Fibroblast of skin of right quadriceps (primary cell): ENCODE data around the gene VPS18.
A peak's percentile ranks its signal among the peaks of the same experiment; 100 is the strongest.

ENCODE experiments used
- DNase-seq: peaks from one replicate; pipeline ENCODE4 v3.0.0-alpha.2; 2013

VPS18 gene

GRCh38 chr15:40871749-40872617, 22.3 kb upstream of the VPS18 start:
- no peak for DNase-seq

GRCh38 chr15:40872791-40873693, 21.2 kb upstream of the VPS18 start:
- no peak for DNase-seq

- DNase-seq: peak; percentile 48
Observed at GRCh38 chr15:40873694-40874561, 20.3 kb upstream of the VPS18 start, which contains the start of gene RHOV. Gene RHOV, minus strand, starts transcription at chr15:40874234. Its CDS starts 95 bp downstream, at chr15:40874139.

- no peak for DNase-seq
Observed at GRCh38 chr15:40875991-40876730, 18.1 kb upstream of the VPS18 start.

GRCh38 chr15:40877694-40878093, 16.6 kb upstream of the VPS18 start:
- no peak for DNase-seq

GRCh38 chr15:40878785-40879184, 15.5 kb upstream of the VPS18 start:
- DNase-seq: no peak

GRCh38 chr15:40879609-40880008, 14.6 kb upstream of the VPS18 start:
- DNase-seq: no peak

- DNase-seq: no peak
Observed at GRCh38 chr15:40881351-40881750, 12.9 kb upstream of the VPS18 start.

- DNase-seq: no peak
Observed at GRCh38 chr15:40886586-40886985, 7.7 kb upstream of the VPS18 start.

- DNase-seq: no peak
Observed at GRCh38 chr15:40889112-40889511, 5.1 kb upstream of the VPS18 start.

GRCh38 chr15:40891138-40891537, 3.1 kb upstream of the VPS18 start:
- no peak for DNase-seq

- peak; percentile 36 for DNase-seq
Observed at GRCh38 chr15:40891810-40892446, 2.3 kb upstream of the VPS18 start.

- no peak for DNase-seq
Observed at GRCh38 chr15:40892447-40893012, 1.7 kb upstream of the VPS18 start.

GRCh38 chr15:40893019-40893670, 1.1 kb upstream of the VPS18 start:
- DNase-seq: no peak

GRCh38 chr15:40894681-40895448, 615 bp downstream of the VPS18 start:
- DNase-seq: peak; percentile 76

- DNase-seq: no peak
Observed at GRCh38 chr15:40899536-40900207, 5.4 kb downstream of the VPS18 start.

GRCh38 chr15:40900256-40901052, 6.2 kb downstream of the VPS18 start:
- no peak for DNase-seq

GRCh38 chr15:40901053-40901443, 6.8 kb downstream of the VPS18 start:
- no peak for DNase-seq
